ENCODE results near the gene ABI1. TPM values are rescaled to one million over a fixed set of nuclear protein-coding genes. Genes with fewer than 3 reads are reported as not detected.

Gene ABI1
- total RNA-seq, 1 donor from 2014 or later, result 83.5 TPM

DNA sequence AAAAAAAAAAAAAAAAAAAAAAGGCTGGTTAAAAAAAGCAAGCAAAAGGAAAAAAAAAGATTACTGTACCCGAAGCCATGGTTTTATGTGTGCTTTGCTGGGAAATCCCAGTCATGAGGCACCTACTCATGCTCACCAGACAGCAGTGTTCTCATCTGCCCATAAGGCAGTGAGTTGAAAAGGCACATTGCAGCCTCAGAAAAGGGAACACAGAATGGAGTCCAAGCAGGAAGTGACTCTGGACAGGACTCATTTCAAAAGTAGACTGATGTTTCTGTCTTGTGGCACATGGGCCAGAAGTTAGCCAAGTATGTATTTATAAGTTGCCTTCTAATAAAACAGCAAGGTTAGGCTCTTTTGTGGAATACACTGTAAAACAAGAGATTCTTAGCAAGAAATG lies 123.0 kb downstream of the ABI1 start:
- Mint-ChIP-seq H3K27ac (peak overlapping the region; percentile 95), H3K27me3 (no peaks in the 10 kb centered on the region)
- DNase-seq, result no peak

DNA sequence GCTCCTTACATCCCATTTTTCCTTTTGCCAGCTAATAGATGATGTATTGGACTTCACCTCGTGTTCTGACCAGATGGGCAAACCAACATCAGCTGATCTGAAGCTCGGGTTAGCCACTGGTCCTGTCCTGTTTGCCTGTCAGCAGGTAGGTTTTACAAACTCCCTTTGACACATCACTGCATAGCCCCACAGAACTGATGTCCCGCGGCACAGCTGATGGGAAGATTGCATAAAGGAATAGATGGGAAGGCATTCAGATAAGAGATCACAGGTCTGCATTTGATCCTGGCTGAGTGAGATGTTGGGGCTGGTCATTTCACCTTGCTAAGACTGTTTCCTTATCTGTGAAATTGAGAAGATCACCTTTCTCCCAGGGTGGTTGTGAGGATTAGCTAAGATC lies 125.3 kb downstream of the ABI1 start:
- ATAC-seq (ENCODE audit: low read depth) (no peak), DNase-seq (no peak)
- no peaks in the 10 kb centered on the region for H3K9me3 Mint-ChIP-seq
- POLR2A ChIA-PET, result interaction anchor here (0.5 to 0.8 kb wide), 2 partner anchors 8 to 126 kb away, joined by 3 read pairs; partner anchors contain the start of gene ABI1
- H3K4me1 Mint-ChIP-seq, result peaks cover 56% of the 10 kb centered on the region
- H3K4me3 Mint-ChIP-seq, result no peak overlapping the region
- intact Hi-C loops (cut with micrococcal nuclease), result loop anchor here (5.0 kb wide), 3 partner anchors 253 to 367 kb away; partner anchors contain the start of genes ANKRD26 and APBB1IP
- CTCF ChIA-PET, result interaction anchor here (2.2 kb wide), 1 partner anchor 9 kb away, joined by 13 read pairs; no protein-coding TSS in a partner anchor
- no peak for TF ChIP-seq CTCF (IDR thresholded peaks at IDR 0.05)
- peaks cover 34% of the 10 kb centered on the region for H3K36me3 Mint-ChIP-seq (ENCODE audit: low read depth)
- H3K27me3 Mint-ChIP-seq, result no peaks in the 10 kb centered on the region
- H3K27ac Mint-ChIP-seq, result peak overlapping the region; percentile 6

More for the DNA sequence above, 123.0 kb downstream of the ABI1 start:
- H3K4me1 Mint-ChIP-seq, result peaks cover 67% of the 10 kb centered on the region
- intact Hi-C loops (cut with micrococcal nuclease), result loop anchor here (1.0 to 5.0 kb wide), 9 partner anchors 11 to 1597 kb away; partner anchors contain the start of genes ANKRD26 and APBB1IP
- ChIA-PET CTCF (interaction anchor here (1.1 kb wide), 1 partner anchor 124 kb away, joined by 4 read pairs; no protein-coding TSS in a partner anchor), POLR2A (interaction anchor here (0.6 to 6.2 kb wide), 3 partner anchors 11 to 122 kb away, joined by 3 to 33 read pairs (median 7); partner anchors contain the start of gene ABI1)
- H3K36me3 Mint-ChIP-seq (ENCODE audit: low read depth), result peaks cover 50% of the 10 kb centered on the region
- peak overlapping the region; percentile 63 for H3K4me3 Mint-ChIP-seq
- ATAC-seq (ENCODE audit: low read depth), result peak; percentile 84
- no peak for TF ChIP-seq CTCF (IDR thresholded peaks at IDR 0.05)
- H3K9me3 Mint-ChIP-seq, result no peaks in the 10 kb centered on the region

DNA sequence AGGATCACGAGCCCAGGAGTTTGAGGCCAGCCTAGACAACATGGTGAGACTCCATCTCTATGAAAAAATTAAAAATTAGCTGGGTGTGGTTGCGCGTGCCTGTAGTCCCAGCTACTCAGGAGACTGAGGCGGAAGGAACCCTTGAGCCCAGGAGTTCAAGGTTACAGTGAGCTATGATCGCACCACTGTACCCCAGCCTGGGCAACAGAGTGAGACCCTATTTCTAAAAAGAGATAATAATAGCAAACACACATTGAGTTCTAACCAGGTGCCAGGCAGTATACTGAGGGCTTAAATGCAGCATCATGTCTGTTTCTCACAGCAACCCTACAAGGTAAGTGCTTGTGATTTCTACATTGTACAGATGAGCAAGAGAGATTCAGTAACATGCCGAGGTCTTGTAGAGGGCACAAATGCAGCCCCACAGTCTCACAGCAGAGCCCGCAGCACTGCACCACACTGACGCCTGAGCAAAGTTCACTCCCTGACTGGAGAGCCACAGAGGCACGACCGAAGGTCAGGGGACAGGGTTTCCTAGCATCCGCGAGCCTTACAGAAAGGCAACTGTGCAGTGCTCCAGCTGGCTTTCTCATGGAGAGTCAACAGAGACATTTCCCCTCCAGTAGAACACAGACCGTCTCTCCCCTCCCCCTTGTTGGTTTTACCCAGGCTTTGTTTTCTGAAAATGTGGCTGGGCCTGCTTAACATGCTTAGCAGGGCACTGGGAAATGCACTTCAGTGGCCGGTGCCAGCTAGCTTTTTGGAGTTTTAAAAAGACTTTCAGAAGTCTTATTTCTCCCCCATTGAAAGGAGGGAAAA lies 126.8 kb downstream of the ABI1 start:
- Mint-ChIP-seq H3K36me3 (ENCODE audit: low read depth) (peaks cover 27% of the 10 kb centered on the region), H3K9me3 (no peaks in the 10 kb centered on the region), H3K27ac (no peak overlapping the region), H3K4me3 (no peak overlapping the region), H3K4me1 (peaks cover 48% of the 10 kb centered on the region), H3K27me3 (no peaks in the 10 kb centered on the region)
- TF ChIP-seq CTCF (IDR thresholded peaks at IDR 0.05), result no peak
- ATAC-seq (ENCODE audit: low read depth) (no peak), DNase-seq (no peak)
- intact Hi-C loops (cut with micrococcal nuclease), result no loop called here
- CTCF ChIA-PET, result no interaction called here
- POLR2A ChIA-PET, result no interaction called here

GRCh38 chr10:26730552-26730951 lies 130.2 kb downstream of the ABI1 start:
- H3K27me3 Mint-ChIP-seq, result no peaks in the 10 kb centered on the region
- POLR2A ChIA-PET, result interaction anchor here (1.0 kb wide), 1 partner anchor 131 kb away, joined by 3 read pairs; the partner anchor contains the start of gene ABI1
- H3K4me3 Mint-ChIP-seq, result no peak overlapping the region
- H3K9me3 Mint-ChIP-seq, result no peaks in the 10 kb centered on the region
- DNase-seq, result no peak
- intact Hi-C loops (cut with micrococcal nuclease), result no loop called here
- ATAC-seq (ENCODE audit: low read depth), result no peak
- H3K4me1 Mint-ChIP-seq, result peaks cover 22% of the 10 kb centered on the region
- peaks cover 29% of the 10 kb centered on the region for H3K36me3 Mint-ChIP-seq (ENCODE audit: low read depth)
- H3K27ac Mint-ChIP-seq, result peak overlapping the region; percentile 42
- CTCF ChIA-PET, result interaction anchor here (10.6 kb wide), 1 partner anchor 151 kb away, joined by 254 read pairs; no protein-coding TSS in a partner anchor
- no peak for TF ChIP-seq CTCF (IDR thresholded peaks at IDR 0.05)

DNA sequence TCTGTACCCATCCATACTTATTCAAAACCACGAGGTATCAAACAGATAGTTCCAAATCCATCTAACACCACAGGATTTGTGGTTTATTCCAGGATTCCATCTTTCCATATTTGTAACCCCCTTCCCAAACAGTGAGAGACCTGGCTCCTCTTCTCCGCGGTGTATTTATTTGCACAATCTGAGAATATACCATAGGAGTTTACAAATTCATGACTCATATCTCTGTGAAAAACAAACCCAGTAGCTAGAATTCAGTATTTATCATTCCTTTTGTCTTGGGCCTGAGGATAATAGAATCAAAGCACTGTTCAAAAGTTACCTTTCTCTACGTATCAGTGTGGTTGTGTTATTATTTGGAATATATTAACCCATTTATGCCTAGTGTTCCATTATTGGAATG lies 131.4 kb downstream of the ABI1 start:
- Mint-ChIP-seq H3K9me3 (no peaks in the 10 kb centered on the region), H3K4me1 (peaks cover 20% of the 10 kb centered on the region), H3K27me3 (no peaks in the 10 kb centered on the region), H3K4me3 (no peak overlapping the region), H3K36me3 (ENCODE audit: low read depth) (peaks cover 30% of the 10 kb centered on the region), H3K27ac (no peak overlapping the region)
- CTCF ChIA-PET, result interaction anchor here (10.6 kb wide), 1 partner anchor 152 kb away, joined by 254 read pairs; no protein-coding TSS in a partner anchor
- intact Hi-C loops (cut with micrococcal nuclease), result no loop called here
- no peak for ATAC-seq (ENCODE audit: low read depth)
- TF ChIP-seq CTCF (IDR thresholded peaks at IDR 0.05), result no peak
- POLR2A ChIA-PET, result interaction anchor here (0.6 to 1.0 kb wide), 3 partner anchors 11 to 132 kb away, joined by 3 read pairs; partner anchors contain the start of gene ABI1
- no peak for DNase-seq

All from activated B cell treated with CpG ODN at 0.5 μM for 24 hours (primary cell).